HTR-8/SVneo (cell line): ENCODE measurements around the gene BRPF3.
"Not testable (repeated sequence)": the region's sequence is repeated elsewhere in the genome, so short reads cannot be mapped to it uniquely, and the experiment has no call there.

ENCODE experiments used
- DNase-seq: peaks from one replicate; pipeline ENCODE4 v3.0.0; 2011; ENCODE audit warnings: low spot score, mixed read lengths; ENCODE audit not compliant: insufficient read length
- FAIRE-seq: peaks from 2 replicates; lab custom pipeline; 2011; peaks lifted over from hg19 to GRCh38; lab: Jason Lieb, UNC

Gene BRPF3

GRCh38 chr6:36200154-36200891 is 3.8 kb downstream of the BRPF3 start:
- no peak for FAIRE-seq
- no peak for DNase-seq

- no peak for DNase-seq
- no peak for FAIRE-seq
These were observed 4.6 kb downstream of the BRPF3 start for GRCh38 chr6:36200998-36201596.

GRCh38 chr6:36201612-36202011 is 5.1 kb downstream of the BRPF3 start:
- DNase-seq (no peak), FAIRE-seq (no peak)

- no peak for DNase-seq
- no peak for FAIRE-seq
These were observed 5.6 kb downstream of the BRPF3 start for GRCh38 chr6:36202101-36202500.

GRCh38 chr6:36204068-36204753 is 7.7 kb downstream of the BRPF3 start:
- FAIRE-seq (no peak), DNase-seq (no peak)

GRCh38 chr6:36207155-36207554 is 10.6 kb downstream of the BRPF3 start:
- no peak for FAIRE-seq
- no peak for DNase-seq

- FAIRE-seq (no peak), DNase-seq (no peak)
These were observed 13.1 kb downstream of the BRPF3 start for GRCh38 chr6:36209606-36210005.

- DNase-seq (no peak), FAIRE-seq (no peak)
These were observed 13.6 kb downstream of the BRPF3 start for GRCh38 chr6:36210182-36210581.

GRCh38 chr6:36210886-36211595 is 14.5 kb downstream of the BRPF3 start:
- no peak for FAIRE-seq
- no peak for DNase-seq

- DNase-seq (no peak), FAIRE-seq (no peak)
These were observed 20.0 kb downstream of the BRPF3 start for GRCh38 chr6:36216559-36216958.

GRCh38 chr6:36217188-36217587 is 20.6 kb downstream of the BRPF3 start:
- no peak for FAIRE-seq
- DNase-seq, result no peak

GRCh38 chr6:36217946-36218345 is 21.4 kb downstream of the BRPF3 start:
- no peak for FAIRE-seq
- DNase-seq, result no peak

- not testable (repeated sequence) for FAIRE-seq, DNase-seq
These were observed 22.0 kb downstream of the BRPF3 start for GRCh38 chr6:36218516-36218915.

GRCh38 chr6:36219081-36219480 is 22.5 kb downstream of the BRPF3 start:
- FAIRE-seq, result no peak
- DNase-seq, result no peak

GRCh38 chr6:36220226-36220625 is 23.7 kb downstream of the BRPF3 start:
- DNase-seq (no peak), FAIRE-seq (no peak)

- FAIRE-seq (no peak), DNase-seq (no peak)
These were observed 25.1 kb downstream of the BRPF3 start for GRCh38 chr6:36221674-36222073.

- FAIRE-seq, result no peak
- DNase-seq, result no peak
These were observed 26.4 kb downstream of the BRPF3 start for GRCh38 chr6:36222924-36223323.

- FAIRE-seq, result no peak
- no peak for DNase-seq
These were observed 27.2 kb downstream of the BRPF3 start for GRCh38 chr6:36223706-36224105.

GRCh38 chr6:36224918-36225461 is 28.4 kb downstream of the BRPF3 start:
- FAIRE-seq (no peak), DNase-seq (no peak)

GRCh38 chr6:36226438-36227047 is 30.0 kb downstream of the BRPF3 start:
- FAIRE-seq (no peak), DNase-seq (no peak)
